Neural cell (in vitro differentiated cells): Measurements from ENCODE around the gene ELFN1. TPM values are rescaled to one million over a fixed set of nuclear protein-coding genes. Genes with fewer than 3 reads are reported as not detected.

ENCODE experiments used
- H2AFZ ChIP-seq: fragments of 200-600, 300-800 bp; sonication (generic), shearing (Covaris generic); 2 replicates; pipeline ENCODE4 v1.6.0; 2014; ENCODE audit warnings: low read depth, mild to moderate bottlenecking, antibody characterized with exemption, low read length, moderate library complexity
- H3F3A ChIP-seq: fragments of 200-600 bp; shearing (Covaris generic); 2 replicates; pipeline ENCODE4 v1.6.1; 2016; ENCODE audit warnings: mild to moderate bottlenecking, moderate library complexity, mixed read lengths, antibody characterized with exemption, low read length; ENCODE audit not compliant: insufficient read depth, poor library complexity, severe bottlenecking
- H3K27ac ChIP-seq: fragments of 200-600, 300-800 bp; sonication (generic), shearing (Covaris generic); 2 replicates; pipeline ENCODE4 v1.5.1; 2014; ENCODE audit warnings: mild to moderate bottlenecking, low read length, moderate library complexity
- H3K27me3 ChIP-seq: fragments of 300-800, 200-600 bp; sonication (generic), shearing (Covaris generic); 2 replicates; pipeline ENCODE4 v1.6.0; 2014; ENCODE audit warnings: mild to moderate bottlenecking, low read depth, low read length, moderate library complexity; ENCODE audit not compliant: insufficient read depth
- H3K36me3 ChIP-seq: fragments of 300-800, 200-600 bp; sonication (generic), shearing (Covaris generic); 2 replicates; pipeline ENCODE4 v1.5.1; 2014; ENCODE audit warnings: mild to moderate bottlenecking, antibody characterized with exemption, low read length, moderate library complexity; ENCODE audit not compliant: insufficient read depth
- H3K4me2 ChIP-seq: fragments of 300-800, 200-600 bp; sonication (generic), shearing (Covaris generic); 2 replicates; pipeline ENCODE4 v1.6.0; 2014; ENCODE audit warnings: mild to moderate bottlenecking, low read length
- H3K4me3 ChIP-seq: fragments of 300-800, 200-600 bp; sonication (generic), shearing (Covaris generic); 2 replicates; pipeline ENCODE4 v1.5.1; 2014; ENCODE audit warnings: mild to moderate bottlenecking, low read length, moderate library complexity
- H3K79me2 ChIP-seq: fragments of 200-600 bp; shearing (Covaris generic); replicated peaks from 2 replicates; pipeline ENCODE4 v1.6.0; 2014; ENCODE audit warnings: mild to moderate bottlenecking, low read length, moderate library complexity; ENCODE audit not compliant: insufficient read depth
- H3K9ac ChIP-seq: fragments of 300-800, 200-600 bp; sonication (generic), shearing (Covaris generic); 2 replicates; pipeline ENCODE4 v1.6.1; 2016; ENCODE audit warnings: mild to moderate bottlenecking, low read length, mixed read lengths
- H3K9me2 ChIP-seq: fragments of 200-600 bp; shearing (Covaris generic); 2 replicates; pipeline ENCODE4 v1.6.1; 2016; ENCODE audit warnings: mild to moderate bottlenecking, low read length, mixed read lengths; ENCODE audit not compliant: insufficient read depth
- H3K9me3 ChIP-seq: fragments of 200-600, 300-800 bp; sonication (generic), shearing (Covaris generic); 2 replicates; pipeline ENCODE4 v1.6.1; 2016; ENCODE audit warnings: mild to moderate bottlenecking, mixed run types, low read length, moderate library complexity, mixed read lengths
- H4K20me1 ChIP-seq: fragments of 200-600 bp; shearing (Covaris generic); 2 replicates; pipeline ENCODE4 v1.6.1; 2016; ENCODE audit warnings: mild to moderate bottlenecking, mixed run types; ENCODE audit not compliant: insufficient read depth
- CTCF ChIP-seq: fragments of 450-650 bp; IDR thresholded peaks from 2 replicates; pipeline ENCODE4 v1.5.1; 2014; ENCODE audit warnings: antibody characterized with exemption, mild to moderate bottlenecking, moderate library complexity; ENCODE audit not compliant: poor library complexity, severe bottlenecking
- EP300 ChIP-seq: fragments of 450-650 bp; conservative IDR thresholded peaks from 2 replicates; pipeline ENCODE4 v1.6.1; 2014; ENCODE audit warnings: antibody characterized with exemption, mild to moderate bottlenecking, moderate library complexity; ENCODE audit not compliant: poor library complexity, severe bottlenecking
- EZH2 ChIP-seq: fragments of 200-600, 300-800 bp; shearing (Covaris generic), sonication (generic); IDR thresholded peaks from 2 replicates; pipeline ENCODE4 v1.6.1; 2014; ENCODE audit warnings: antibody characterized with exemption, low read length, borderline replicate concordance, mild to moderate bottlenecking; ENCODE audit not compliant: insufficient read depth, poor library complexity, severe bottlenecking
- MXI1 ChIP-seq: fragments of 450-650 bp; conservative IDR thresholded peaks from 2 replicates; pipeline ENCODE4 v1.6.1; 2014; ENCODE audit warnings: antibody characterized with exemption, mild to moderate bottlenecking; ENCODE audit not compliant: poor library complexity, severe bottlenecking
- POLR2AphosphoS5 ChIP-seq: IDR thresholded peaks from 2 replicates; pipeline ENCODE4 v1.6.1; 2012
- RAD21 ChIP-seq: fragments of 450-650 bp; conservative IDR thresholded peaks from 2 replicates; pipeline ENCODE4 v1.6.1; 2014; ENCODE audit warnings: antibody characterized with exemption, mild to moderate bottlenecking, moderate library complexity
- REST ChIP-seq: IDR thresholded peaks from 2 replicates; pipeline ENCODE4 v1.6.1; 2012; ENCODE audit warnings: borderline replicate concordance
- SMC3 ChIP-seq: fragments of 450-650 bp; conservative IDR thresholded peaks from 2 replicates; pipeline ENCODE4 v1.6.1; 2014; ENCODE audit warnings: antibody characterized with exemption, mild to moderate bottlenecking, moderate library complexity; ENCODE audit not compliant: poor library complexity
- TAF1 ChIP-seq: IDR thresholded peaks from 2 replicates; pipeline ENCODE4 v1.6.1; 2012; ENCODE audit warnings: low read depth
- polyA plus RNA-seq: library from polyadenylated mRNA; depleted of rRNA; stranded (reverse); fragments of >200 nt; gene quantifications from 2 replicates; pipeline ENCODE4 v1.2.3, GENCODE V29; 2014

The ELFN1 gene
- polyA plus RNA-seq, 1 donor from 2014 or later, result 11.8 TPM

GRCh38 chr7:1662101-1662500 is 8.0 kb upstream of the ELFN1 start:
- H3K4me2 ChIP-seq, result no peak overlapping the region
- no peak overlapping the region for H2AFZ ChIP-seq
- no peaks in the 10 kb centered on the region for H3K79me2 ChIP-seq
- H3K27ac ChIP-seq, result no peak overlapping the region
- H3F3A ChIP-seq, result no peaks in the 10 kb centered on the region
- no peaks in the 10 kb centered on the region for H4K20me1 ChIP-seq
- H3K9ac ChIP-seq, result no peak overlapping the region
- H3K4me3 ChIP-seq, result no peak overlapping the region
- H3K9me2 ChIP-seq, result no peaks in the 10 kb centered on the region
- no peaks in the 10 kb centered on the region for H3K36me3 ChIP-seq
- peaks cover 18% of the 10 kb centered on the region for H3K27me3 ChIP-seq
- no peak for TF ChIP-seq CTCF
- TF ChIP-seq RAD21, result no peak
- TF ChIP-seq EZH2, result no peak
- TF ChIP-seq SMC3, result no peak
- no peak for TF ChIP-seq EP300
- TF ChIP-seq TAF1, result no peak
- no peak for TF ChIP-seq POLR2AphosphoS5
- no peak for TF ChIP-seq MXI1
- H3K9me3 ChIP-seq, result no peaks in the 10 kb centered on the region

GRCh38 chr7:1662767-1663166 is 7.3 kb upstream of the ELFN1 start:
- Histone ChIP-seq H3K9ac (no peak overlapping the region), H3K79me2 (no peaks in the 10 kb centered on the region), H3K27me3 (peaks cover 18% of the 10 kb centered on the region), H3K4me2 (no peak overlapping the region), H3K4me3 (no peak overlapping the region), H3K27ac (no peak overlapping the region), H3K36me3 (no peaks in the 10 kb centered on the region), H3K9me3 (no peaks in the 10 kb centered on the region), H2AFZ (no peak overlapping the region), H3F3A (no peaks in the 10 kb centered on the region), H3K9me2 (no peaks in the 10 kb centered on the region), H4K20me1 (no peaks in the 10 kb centered on the region)
- TF ChIP-seq EP300 (no peak), CTCF (no peak), REST (no peak), MXI1 (no peak), RAD21 (no peak), POLR2AphosphoS5 (no peak), SMC3 (no peak), TAF1 (no peak), EZH2 (no peak)
